Umbilical cord (tissue), 2 donors: ENCODE results near the gene DNAH1. TPM values are rescaled to one million over a fixed set of nuclear protein-coding genes. Genes with fewer than 3 reads are reported as not detected.

Experiments used
- DNase-seq: peaks from one replicate; pipeline ENCODE4 v3.0.0-alpha.2; 2015; ENCODE audit warnings: low spot score
- total RNA-seq: library from RNA; depleted of rRNA; stranded (reverse); fragments of >200 nt; gene quantifications from one replicate; pipeline ENCODE4 v1.2.3, GENCODE V29; 2014; ENCODE audit warnings: low replicate concordance; ENCODE audit not compliant: insufficient read depth

The DNAH1 gene
- total RNA-seq, 1 donor from 2014 or later, result 2.9 TPM

DNA sequence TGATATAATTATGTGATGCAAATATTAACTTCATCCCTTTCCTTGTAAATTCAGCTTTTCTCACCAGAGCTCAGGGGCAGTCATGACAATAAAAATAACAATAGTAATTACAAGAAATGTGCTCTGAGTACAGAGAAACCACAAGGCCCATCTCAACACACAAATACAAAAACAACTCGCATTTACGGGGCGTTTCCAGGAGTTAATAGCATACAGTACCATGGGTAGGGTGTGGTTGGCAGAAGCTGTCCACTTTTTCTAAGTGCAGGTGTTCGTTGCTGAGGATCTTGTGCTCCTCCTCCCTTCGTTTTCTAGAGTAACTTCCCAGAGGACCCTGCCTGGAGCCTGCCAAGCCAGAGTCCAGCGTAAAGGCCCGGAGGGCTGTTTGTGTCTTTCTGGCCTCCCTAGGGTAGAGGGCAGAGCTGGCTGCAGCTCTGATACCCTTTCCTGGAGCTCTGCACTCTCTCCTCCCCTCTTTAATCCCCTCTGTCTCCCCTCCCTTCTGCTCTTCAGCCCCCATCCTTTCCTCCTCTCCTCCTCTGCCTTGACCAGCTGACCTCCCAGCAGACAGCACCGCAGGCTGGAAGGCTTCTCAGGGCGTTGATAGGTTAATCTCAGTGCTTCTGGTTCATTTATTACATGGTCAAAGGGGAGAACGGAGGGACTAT is 117.3 kb downstream of the DNAH1 start:
- peak; percentile 40 for DNase-seq

DNA sequence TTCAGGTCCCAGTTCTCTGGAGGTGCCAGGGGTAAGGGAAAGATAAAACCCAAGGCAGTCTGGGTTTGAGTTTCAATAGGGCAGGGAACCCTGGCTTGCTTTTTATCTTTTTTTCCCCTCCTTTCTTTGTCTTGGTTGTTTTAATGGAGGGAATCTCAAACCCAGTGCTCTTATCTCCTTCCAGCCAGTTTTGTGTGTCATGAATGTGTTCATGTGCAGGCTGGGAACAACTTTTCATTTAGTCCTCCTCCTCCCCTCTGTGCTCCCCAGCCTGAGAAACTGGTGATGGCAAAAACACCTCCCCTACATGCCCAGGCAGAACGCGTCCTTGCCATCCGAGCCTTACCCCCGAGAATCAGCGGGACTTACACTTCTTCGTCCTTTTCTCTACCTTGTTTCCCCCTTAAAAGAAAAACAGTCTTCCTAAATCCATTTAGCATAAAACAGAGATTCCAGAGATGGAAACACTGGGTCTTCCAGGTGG is 117.9 kb downstream of the DNAH1 start:
- no peak for DNase-seq

DNA sequence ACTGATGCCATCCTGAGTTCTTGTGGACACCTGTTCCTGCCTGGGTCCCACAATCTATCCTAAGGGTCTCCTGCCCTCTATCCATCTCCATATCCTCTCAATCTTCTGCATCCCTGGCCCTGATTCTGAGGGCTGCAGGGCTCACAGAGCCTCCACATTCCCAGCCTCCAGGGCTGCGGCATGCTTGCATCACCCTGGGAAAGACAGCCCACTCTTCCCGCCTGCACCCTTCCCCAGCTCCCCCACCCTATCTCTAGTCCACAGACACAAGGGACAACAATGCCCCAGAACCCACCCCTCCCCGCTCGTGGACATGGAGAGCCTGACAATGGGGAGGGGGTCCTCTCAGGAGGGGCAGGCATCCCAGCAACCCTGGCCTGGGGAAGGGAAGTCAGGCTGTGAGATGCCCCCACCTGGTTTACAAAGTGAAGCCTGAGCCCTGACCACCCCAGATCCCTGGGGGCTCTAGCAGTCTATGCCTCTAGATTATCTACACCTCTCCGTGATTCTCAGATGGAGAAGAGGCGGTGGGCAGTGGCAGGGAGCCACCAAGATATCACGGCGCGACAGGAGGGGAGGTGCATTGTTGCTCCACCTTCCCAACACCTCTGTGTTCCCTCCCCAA is 118.5 kb downstream of the DNAH1 start:
- DNase-seq, result no peak

DNA sequence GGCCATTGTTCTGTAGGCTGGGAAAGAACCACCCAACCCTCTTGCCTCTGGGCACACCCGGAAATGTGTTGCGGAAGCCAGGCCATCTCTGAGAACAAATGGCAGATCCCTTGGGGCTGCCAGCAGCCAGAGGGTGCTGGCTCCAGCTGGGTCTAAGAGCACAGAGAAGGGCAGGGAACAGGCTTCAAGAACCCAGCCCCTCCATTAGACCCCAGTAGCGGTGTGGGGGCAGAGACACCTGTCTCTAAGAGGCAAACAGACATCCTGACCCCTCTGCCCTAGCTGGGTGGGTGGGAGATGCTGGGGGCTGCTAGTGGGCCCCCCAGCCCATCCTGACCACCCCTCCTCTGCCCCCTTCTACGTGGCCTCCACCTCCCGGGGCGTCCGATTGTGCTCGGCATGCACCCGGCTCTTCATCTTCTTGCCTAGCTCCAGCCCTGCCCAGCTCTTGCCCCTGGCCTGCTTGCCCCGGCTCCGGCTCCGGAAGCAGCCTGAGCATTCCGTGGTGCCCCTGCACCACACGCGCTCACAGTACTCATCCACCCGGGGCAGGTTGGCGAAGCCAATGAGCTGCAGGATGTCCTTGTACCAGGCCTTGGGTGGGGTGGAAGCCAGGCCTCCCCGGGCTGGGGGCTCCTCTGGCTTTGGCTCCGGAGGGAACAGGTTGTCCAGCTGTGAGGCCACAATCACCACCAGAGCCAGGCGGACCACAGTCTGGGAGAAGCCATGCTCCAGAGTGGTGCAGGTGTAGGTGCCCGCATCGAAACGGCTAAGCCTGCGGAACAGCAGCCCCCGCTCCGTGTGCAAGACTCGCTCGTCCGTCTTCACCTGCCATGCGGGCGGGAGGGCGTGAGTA is 119.4 kb downstream of the DNAH1 start:
- no peak for DNase-seq

DNA sequence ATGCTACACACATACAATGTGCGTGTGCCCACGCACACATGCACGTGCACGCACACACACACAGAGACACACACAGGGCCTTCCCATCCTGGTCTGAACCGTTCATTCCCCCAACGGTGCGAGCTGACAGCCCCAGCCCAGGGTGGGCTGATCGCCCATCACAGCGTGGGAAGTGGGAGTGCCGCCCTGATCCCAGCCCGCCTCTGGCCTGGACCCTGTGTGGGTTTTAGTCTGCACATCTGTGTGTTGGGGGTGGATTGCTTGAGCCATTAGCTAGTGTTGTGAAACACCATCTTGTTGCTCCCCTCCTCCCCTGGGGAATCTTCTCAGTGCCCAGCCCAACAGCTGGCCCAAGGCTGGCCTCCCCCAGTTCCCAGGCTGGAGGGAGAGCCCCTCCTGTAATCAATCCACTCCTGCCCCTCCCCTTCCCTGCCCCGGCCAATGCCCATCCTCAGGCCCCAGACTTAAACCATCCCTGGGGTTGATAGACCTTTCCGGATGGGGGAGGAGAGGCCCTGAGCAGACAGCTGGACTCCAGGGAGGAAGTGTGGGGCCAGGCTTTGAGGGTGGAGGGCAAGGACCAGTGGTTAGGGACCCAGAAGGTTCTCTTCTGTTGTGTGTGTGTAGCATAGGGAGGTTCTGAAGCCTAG is 120.5 kb downstream of the DNAH1 start:
- peak; percentile 55 for DNase-seq

DNA sequence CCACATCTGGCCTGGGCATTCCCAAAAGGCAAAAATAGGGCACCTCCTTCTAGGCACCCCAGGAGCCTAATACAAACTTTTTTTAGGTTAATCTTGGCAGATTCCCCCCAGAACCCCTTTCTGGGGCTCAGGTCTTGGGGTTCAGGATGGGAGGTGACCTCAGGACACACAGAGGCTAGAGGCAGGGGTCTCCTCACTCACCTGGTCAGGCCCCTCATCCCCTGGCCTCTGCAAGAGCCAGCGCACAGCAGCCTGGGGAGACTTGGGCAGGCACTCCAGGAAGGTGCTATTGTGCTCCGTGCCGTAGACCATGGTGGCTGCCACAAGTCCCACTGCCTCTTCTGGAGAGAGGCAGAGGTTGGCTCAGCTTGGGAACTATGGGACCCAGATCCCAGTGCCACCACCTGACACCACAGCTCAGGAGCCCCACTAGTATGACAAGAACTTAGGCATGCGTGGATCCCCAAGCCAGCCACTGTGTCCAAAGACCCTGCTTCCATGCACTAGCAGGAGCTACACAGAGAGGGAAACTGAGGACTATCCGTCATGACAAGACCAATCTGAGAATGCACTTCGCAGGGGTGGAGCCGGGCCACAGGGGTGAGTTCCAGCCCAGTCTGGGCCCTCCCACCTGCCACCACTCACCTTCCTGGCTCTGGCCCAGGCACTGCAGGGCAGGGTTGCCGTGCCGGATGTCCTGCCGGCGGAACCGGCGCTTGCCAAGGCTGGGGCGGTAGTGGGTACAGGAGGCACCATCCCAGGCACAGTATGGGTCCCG is 121.4 kb downstream of the DNAH1 start:
- no peak for DNase-seq

DNA sequence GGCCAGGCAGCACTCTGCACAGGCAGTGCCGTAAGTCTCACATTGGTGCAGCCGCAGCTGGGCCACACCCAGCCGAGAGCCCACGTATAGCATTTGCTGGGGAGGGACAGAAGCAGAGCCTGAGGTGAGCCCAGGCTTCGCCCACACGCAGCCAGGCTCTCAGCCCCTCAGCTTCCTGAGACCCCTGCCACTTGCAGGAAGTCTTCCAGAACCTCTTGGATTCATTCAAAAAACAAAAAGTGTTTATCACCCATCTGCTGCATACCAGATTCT is 121.9 kb downstream of the DNAH1 start:
- no peak for DNase-seq

DNA sequence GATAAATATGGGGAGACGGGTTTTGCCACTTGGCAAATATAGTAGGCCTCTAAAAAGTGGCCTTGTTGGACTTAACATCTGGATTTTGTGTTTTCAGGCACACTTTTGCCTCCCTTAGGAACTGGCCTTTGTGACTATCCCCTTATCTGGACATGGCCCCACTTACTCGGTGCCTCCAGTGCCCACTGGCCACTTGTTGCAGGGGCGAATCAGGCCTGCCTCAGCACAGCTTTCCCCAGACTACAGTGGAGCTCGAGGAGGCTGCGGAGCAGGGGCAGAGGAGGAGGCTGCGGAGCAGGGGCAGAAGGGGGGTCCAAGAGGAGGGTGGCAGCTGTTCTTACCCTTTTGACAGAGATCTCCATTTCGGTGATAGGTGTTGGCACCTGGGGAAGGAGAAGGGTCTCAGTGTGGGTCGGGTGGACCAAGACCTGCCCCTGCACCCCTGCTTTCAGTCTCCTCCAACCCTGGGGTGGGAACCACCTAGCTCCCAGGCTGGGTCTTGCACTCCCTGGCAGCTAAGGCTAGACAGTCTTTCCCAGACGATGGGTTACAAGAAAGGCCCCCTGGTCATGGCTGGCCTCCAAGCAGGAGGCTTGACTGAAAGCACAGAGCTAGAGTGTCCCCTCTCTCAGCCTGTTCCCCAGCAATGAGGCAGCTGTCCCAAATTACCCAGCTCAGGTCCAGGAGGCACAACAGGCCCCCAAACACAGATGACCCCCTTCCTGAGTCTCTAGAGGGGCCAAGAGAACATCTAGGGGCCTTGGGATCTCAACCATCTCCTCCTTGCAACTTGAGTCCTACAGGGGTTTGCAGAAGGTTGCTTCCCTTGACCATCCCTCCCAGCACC is 122.7 kb downstream of the DNAH1 start:
- DNase-seq, result no peak

DNA sequence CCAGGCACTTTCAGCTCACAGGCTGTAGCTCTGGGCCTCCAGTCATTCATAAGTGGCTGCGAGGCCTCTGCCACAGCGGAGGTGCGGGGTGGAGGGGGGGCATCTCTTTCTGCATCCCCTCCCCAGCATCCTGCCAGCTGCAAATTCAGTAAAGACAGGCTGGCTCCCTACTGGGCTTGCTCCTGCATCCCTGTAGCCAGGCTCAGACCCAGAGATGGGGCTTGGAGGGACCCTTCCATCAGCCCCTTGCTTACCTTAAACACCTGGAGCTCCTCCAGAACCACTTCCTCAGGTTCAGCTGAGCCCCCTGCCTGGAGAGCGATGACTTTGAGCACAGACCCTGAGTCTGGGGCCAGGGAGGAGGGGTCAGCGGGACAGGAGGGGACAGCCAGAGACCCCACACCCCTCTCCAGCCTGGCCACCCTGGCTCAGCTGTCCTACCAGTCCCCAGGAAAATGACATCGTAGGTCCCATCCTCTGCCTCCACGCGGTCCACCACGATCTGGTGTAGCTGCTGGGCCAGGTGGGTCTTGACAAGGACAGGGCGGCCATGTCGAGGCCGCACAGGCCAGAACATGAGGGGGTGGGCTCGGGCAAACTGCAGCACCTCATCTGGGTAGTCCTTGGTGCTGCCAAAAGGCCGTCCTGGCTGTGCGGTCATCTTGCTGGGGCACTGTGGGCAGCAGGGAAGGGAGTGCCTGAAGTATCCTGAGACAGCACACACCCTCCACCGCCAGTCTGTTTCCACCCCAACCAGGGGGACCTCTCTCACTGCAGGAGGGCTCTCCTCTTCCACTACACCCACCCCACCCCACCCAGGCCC is 123.5 kb downstream of the DNAH1 start:
- DNase-seq, result no peak

DNA sequence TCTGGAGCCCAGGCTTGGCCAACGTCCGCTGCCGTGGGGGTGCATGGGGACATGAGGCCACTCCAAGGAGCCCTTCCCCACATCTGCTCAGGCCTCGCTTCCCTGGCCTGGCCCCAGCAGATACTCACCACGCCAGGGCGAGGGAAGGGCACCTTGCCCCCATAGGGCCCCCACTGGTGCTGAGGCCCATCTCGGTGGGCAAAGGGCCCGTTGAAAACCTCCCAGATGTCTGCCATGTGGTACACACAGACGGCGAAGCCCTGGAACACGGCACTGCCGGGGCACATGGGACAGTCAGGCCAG is 124.1 kb downstream of the DNAH1 start:
- DNase-seq, result no peak

DNA sequence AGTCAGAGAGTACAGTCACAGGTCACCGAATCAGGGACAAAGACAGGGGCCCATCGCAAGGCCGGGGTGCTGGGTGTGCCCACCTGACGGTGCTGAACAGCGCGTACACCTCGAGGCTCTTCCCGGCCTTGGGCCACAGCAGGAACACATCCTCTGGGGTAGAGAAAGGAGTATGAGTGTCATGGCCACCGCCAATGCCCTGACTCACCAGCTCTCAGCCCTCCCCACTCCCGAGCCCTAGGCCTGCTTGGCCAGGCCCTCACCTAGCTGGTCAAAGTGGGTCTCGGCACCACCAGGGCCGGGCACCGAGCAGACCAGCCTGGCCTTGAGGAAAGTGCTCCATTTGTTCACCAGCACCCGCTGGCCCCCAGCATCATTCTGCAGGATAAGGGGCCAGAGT is 124.6 kb downstream of the DNAH1 start:
- no peak for DNase-seq

DNA sequence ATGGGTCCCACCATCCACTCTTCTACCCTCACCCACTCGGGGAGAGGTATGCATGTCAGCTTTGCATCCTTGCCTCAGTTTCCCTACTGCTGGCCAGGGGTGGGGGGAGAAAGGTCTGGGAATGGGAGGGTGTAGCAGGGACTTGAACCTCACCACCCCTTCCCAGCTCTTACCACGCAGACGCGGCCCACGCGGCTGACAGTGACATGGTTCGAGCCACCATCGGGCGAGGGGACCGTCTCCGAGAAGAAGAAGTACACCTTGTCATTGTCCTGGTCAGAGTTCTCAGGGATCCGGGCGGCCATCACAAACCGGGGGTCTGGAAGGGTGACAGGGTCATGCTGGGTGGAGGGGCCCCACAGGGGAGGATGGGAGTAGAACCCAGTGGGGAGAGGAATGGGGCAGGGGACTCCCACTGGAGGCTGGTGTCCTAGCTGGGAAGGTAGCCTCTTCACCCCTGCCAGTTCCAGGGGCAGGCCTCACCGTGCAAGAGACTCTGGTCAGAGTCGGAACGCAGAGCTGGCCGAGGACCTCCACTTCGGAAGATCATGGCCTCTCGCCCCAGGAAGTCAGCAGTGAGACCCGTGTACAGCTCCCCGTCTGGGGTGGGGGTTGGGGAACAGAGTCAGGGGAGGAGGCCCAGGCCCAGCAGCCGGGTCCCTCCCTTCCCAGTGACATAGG is 125.1 kb downstream of the DNAH1 start:
- DNase-seq, result no peak

DNA sequence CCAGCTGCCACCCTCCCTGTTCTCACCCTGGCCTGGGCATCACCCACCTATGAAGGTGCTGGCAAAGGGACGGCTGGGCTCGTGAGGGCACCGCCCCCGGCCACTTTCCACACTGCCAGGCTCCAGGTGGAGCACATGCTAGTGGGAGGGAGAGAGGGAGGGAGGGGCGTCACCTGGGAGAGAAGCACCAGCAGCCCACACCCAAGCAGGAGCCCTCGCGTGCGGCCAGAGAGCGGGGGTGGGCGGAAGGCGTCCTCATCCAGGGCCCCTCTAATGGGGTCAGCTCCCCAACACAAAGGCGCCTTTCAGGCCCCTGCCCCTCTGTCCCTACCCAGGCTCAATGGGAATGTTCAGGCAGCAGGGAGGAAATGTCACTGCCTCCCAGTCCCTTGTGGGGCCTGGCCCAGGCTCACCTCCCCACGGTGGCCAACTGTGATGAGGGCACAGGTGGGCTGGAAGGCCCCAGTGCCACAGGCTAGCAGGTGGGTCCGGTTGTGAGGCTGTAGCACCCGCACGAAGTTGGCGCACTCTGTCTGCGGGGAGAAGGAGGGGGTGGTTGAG is 125.7 kb downstream of the DNAH1 start:
- no peak for DNase-seq

DNA sequence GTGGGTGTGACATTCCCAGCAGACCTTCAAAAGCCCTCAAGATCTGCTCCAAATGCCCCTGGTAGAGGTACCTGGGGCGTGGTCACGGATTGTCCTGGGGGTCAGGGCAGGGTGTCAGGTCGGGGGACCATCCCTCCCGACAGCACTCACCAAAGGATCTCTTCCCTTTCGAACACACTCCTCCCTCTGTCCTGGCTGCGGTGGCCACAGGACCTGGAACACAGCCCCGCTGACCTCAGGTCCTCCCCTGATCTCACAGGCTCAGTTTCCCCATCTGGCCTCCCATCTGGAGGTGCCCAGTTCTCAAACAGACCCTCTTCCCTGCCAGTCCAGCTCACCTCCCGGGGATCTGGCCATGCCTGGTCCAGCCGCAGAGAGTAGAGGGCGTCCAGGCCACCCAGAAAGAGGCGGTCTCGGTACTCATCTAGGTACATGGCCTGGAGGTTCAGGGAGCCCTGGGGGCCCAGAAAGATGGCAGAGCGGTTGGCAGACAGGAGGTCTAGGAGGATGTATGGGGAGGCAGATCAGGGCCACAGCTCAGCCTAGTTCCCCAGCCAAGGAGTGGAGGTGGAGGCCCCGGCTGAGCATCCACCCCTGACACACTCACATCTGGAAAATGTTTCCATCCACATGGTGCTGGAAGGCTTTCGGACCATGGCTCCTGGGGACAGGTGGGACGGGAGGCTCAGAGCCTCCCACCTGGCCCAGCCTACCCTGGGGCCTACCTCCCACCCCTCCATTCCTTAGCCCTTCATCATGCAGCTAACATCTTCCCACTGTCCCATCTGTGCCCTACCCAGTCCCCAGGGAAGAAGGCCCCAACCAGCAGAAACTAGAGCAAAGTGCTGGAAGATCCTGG is 126.5 kb downstream of the DNAH1 start:
- DNase-seq, result no peak

DNA sequence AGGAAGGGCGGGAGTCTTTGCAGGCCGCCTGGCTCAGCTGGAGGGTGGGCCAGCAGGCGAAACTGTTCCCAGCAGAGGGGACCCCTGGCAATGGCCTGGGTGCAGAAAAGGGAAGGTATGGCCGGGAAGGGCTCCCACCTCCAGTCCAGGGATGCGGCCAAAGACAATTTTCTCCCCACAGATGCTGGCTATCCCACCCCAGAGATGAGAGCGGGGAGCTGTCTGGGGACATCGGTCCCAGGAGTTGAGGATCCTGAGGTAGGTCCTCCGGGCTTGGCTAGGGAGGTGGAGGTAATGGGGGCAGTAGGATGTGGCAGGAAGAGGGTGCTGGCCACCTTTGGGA is 127.1 kb downstream of the DNAH1 start:
- no peak for DNase-seq

DNA sequence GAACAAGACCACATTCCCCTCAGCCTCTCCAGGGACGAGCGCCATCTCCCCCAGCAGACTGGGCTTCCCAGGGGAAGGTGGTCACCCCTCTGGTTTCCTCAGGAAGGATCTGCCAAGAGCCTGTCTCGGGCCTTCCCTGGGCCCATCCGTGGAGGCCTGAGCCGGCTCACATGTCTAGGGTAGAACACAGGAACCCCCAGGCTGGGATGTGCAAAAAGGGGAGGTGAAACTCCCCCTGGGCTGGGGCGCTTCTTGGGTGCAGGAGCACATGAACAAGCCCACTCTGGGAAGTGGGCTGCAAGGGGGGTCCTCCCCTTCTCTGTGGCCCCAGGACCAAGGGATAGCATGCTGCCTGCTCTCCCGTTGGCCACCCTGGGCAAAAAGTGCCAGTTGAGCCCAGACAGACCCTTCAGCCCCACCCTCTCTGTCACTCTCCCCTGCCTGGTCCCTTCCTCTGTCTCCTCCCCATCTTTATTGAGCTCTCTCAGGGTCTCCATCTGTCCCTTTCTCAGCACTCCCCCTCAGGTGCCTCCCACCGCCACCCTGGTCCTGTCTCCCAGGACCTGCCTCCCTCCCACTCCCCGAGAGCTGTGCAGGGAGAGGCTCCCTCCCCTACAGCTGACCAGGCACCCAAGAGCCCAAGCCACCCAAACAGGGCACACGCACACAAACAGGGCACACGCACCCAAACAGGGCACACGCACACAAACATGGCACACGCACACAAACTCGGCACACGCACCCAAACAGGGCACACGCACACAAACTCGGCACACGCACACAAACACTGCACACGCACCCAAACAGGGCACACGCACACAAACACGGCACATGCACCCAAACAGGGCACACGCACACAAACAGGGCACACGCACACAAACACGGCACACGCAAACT is 127.9 kb downstream of the DNAH1 start:
- no peak for DNase-seq
